HepG2 (cell line): ENCODE results near the gene RABGGTA. TPM values are rescaled to one million over a fixed set of nuclear protein-coding genes. Genes with fewer than 3 reads are reported as not detected.

Source experiments
- BRD4 ChIP-seq: sonication (generic); formaldehyde crosslinking; IDR thresholded peaks from 2 replicates; pipeline ENCODE4 v1.4.0; 2020; ENCODE audit warnings: missing genetic modification reagents
- CEBPG ChIP-seq: IDR thresholded peaks from 2 replicates; pipeline ENCODE4 v1.6.1; 2016
- SMARCC2 ChIP-seq: fragments of 450-650 bp; IDR thresholded peaks from 2 replicates; pipeline ENCODE4 v1.6.1; 2017; ENCODE audit warnings: antibody characterized with exemption, mild to moderate bottlenecking
- SNAI1 ChIP-seq: sonication (generic); formaldehyde crosslinking; IDR thresholded peaks from 2 replicates; pipeline ENCODE4 v1.5.0; 2020; ENCODE audit warnings: mild to moderate bottlenecking, missing genetic modification reagents, borderline replicate concordance
- ZNF138 ChIP-seq: sonication (generic); formaldehyde crosslinking; IDR thresholded peaks from 2 replicates; pipeline ENCODE4 v1.5.0; 2020; ENCODE audit warnings: mild to moderate bottlenecking, low read depth, missing genetic modification reagents
- polyA plus RNA-seq, 8 experiments: library from polyadenylated mRNA; depleted of rRNA in 3 of 8; stranded (reverse) in 7 of 8; unstranded in 1 of 8; fragments of >200 nt; fragmentation: Illumina TruSeq in 4 of 8; extraction: Trizol in 4 of 8; gene quantifications; 2 replicates each; pipeline versions ENCODE4 v1.2.1 to v1.2.3, GENCODE V29; 2011 to 2016; ENCODE audit warnings: low read depth in 4 of 8, missing spikeins in 1 of 8, mixed read lengths in 1 of 8; ENCODE audit not compliant: insufficient read depth in 1 of 8
- total RNA-seq, 5 experiments: library from RNA; depleted of rRNA; stranded (reverse); fragments of >200 nt; fragmentation: Illumina TruSeq; extraction: Trizol; gene quantifications; 2 replicates each; pipeline ENCODE4 v1.2.3, GENCODE V29; 2016; ENCODE audit warnings: low read depth in 1 of 5
- TF ChIP-seq, protein P1 (sequence below): sonication (generic); formaldehyde crosslinking; IDR thresholded peaks from 2 replicates; pipeline ENCODE4 v1.4.0; 2020; ENCODE audit warnings: missing genetic modification reagents
- TF ChIP-seq, protein P2 (sequence below): sonication (generic); formaldehyde crosslinking; IDR thresholded peaks from 2 replicates; pipeline ENCODE4 v1.8.0; 2023; ENCODE audit warnings: mild to moderate bottlenecking, missing genetic modification reagents

The RABGGTA gene
- total and polyA plus RNA-seq, 2 of the 13 experiments (the other 11 are each of a cell fraction or from before 2014, with no cell fraction given): 57.9 to 90.8 TPM

DNA sequence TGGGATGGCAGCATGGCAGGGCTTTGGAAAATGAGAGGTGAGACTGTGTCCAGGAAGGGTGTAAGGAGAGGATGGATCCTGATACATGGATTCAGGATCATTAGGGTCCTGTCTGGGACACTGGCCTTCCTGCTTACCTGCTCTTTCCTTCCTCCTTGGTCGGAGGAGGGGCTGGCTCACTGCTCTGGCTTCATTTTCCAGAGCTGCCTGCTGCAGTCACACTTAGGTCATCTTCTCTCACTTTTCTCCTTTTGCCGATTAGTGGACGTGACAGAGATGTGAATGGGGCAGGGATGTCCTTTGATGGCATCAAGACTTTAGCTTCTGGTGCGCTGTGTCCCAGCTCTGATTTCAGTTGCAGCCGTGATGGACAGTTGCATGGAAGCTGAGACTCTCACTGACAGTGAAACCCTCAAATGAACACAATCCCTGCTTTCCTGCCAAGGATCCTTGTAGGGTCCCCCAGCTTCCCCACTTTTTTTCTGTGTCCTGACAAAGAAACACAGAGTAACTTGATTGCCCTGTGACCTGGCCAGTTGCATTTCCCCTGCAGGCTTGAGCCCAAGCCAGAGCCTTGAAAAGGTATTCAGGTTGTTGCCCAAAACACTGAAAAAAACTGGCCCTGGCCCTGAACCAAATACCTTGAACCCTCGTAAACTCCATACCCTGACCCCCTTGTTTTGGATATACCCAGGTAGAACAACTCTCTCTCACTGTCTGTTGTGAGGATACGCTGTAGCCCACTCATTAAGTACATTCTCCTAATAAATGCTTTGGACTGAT is 37.1 kb upstream of the RABGGTA start (continued):
- TF ChIP-seq, protein P1, sequence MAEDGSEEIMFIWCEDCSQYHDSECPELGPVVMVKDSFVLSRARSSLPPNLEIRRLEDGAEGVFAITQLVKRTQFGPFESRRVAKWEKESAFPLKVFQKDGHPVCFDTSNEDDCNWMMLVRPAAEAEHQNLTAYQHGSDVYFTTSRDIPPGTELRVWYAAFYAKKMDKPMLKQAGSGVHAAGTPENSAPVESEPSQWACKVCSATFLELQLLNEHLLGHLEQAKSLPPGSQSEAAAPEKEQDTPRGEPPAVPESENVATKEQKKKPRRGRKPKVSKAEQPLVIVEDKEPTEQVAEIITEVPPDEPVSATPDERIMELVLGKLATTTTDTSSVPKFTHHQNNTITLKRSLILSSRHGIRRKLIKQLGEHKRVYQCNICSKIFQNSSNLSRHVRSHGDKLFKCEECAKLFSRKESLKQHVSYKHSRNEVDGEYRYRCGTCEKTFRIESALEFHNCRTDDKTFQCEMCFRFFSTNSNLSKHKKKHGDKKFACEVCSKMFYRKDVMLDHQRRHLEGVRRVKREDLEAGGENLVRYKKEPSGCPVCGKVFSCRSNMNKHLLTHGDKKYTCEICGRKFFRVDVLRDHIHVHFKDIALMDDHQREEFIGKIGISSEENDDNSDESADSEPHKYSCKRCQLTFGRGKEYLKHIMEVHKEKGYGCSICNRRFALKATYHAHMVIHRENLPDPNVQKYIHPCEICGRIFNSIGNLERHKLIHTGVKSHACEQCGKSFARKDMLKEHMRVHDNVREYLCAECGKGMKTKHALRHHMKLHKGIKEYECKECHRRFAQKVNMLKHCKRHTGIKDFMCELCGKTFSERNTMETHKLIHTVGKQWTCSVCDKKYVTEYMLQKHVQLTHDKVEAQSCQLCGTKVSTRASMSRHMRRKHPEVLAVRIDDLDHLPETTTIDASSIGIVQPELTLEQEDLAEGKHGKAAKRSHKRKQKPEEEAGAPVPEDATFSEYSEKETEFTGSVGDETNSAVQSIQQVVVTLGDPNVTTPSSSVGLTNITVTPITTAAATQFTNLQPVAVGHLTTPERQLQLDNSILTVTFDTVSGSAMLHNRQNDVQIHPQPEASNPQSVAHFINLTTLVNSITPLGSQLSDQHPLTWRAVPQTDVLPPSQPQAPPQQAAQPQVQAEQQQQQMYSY (CRISPR knock-in tag): no peak
- TF ChIP-seq BRD4 (CRISPR knock-in tag) (no peak), SMARCC2 (0 out of 2 replicates have a peak, but pooled peaks have one; percentile 5), CEBPG (CRISPR knock-in tag) (no peak), SNAI1 (CRISPR knock-in tag) (0 out of 2 replicates have a peak, but pooled peaks have one; percentile 27), ZNF138 (CRISPR knock-in tag) (no peak)
- TF ChIP-seq, protein P2, sequence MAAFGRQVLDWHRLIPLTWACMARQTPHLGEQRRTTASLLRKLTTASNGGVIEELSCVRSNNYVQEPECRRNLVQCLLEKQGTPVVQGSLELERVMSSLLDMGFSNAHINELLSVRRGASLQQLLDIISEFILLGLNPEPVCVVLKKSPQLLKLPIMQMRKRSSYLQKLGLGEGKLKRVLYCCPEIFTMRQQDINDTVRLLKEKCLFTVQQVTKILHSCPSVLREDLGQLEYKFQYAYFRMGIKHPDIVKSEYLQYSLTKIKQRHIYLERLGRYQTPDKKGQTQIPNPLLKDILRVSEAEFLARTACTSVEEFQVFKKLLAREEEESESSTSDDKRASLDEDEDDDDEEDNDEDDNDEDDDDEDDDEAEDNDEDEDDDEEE (CRISPR knock-in tag): no peak
